Brain microvascular endothelial cell (primary cell): ENCODE data around the gene ABCF3.

Source experiments
- DNase-seq: peaks from one replicate; pipeline ENCODE4 v3.0.0-alpha.2; 2020
- H3K27ac ChIP-seq: fragments of 250-450 bp; sonication (Bioruptor Pico); 2 replicates; pipeline ENCODE4 v1.5.1; 2020; ENCODE audit warnings: mild to moderate bottlenecking, moderate library complexity
- H3K27me3 ChIP-seq: fragments of 250-450 bp; sonication (Bioruptor Pico); replicated peaks from 2 replicates; pipeline ENCODE4 v1.5.1; 2020; ENCODE audit warnings: mild to moderate bottlenecking
- H3K36me3 ChIP-seq: fragments of 250-450 bp; sonication (Bioruptor Pico); replicated peaks from 2 replicates; pipeline ENCODE4 v1.5.1; 2020; ENCODE audit warnings: mild to moderate bottlenecking
- H3K4me3 ChIP-seq: 2 replicates; pipeline ENCODE4 v1.5.1; 2011; ENCODE audit warnings: low read depth, mild to moderate bottlenecking, control low read depth, low read length, moderate library complexity
- in situ Hi-C: cut with HindIII; loops from 2 replicates; pipeline ENCODE4 v1.10.0; 2017; ENCODE audit warnings: low sequenced_read_pairs, low pct_ligation_motif_present
- TF ChIP-seq, protein P1 (sequence below): IDR thresholded peaks from 2 replicates; pipeline ENCODE4 v1.5.1; 2011; ENCODE audit warnings: low read depth, mild to moderate bottlenecking, moderate library complexity, low read length, control low read depth, inconsistent platforms; ENCODE audit errors: missing control alignments

The ABCF3 gene

DNA sequence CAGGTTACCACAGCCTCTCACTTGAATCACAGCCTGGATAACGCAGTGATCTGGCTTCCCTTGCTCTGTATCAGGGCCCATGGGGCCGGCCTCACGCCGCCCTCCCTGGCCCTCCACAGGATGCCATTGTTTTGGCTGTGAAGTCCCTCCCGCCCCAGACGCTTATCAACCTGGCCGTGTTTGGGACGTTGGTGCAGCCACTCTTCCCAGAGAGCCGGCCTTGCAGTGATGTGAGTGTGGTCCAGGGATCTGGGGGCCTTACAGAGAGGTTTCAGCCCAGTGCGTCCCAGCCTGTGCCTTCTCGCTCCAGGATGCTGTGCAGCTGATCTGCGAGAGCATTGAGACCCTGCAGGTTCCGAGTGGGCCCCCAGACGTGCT lies 50.0 kb downstream of the ABCF3 start:
- Histone ChIP-seq H3K36me3 (no peaks in the 10 kb centered on the region), H3K27ac (no peak overlapping the region), H3K27me3 (peaks cover 18% of the 10 kb centered on the region), H3K4me3 (no peak overlapping the region)
- no peak for DNase-seq
- TF ChIP-seq, protein P1, sequence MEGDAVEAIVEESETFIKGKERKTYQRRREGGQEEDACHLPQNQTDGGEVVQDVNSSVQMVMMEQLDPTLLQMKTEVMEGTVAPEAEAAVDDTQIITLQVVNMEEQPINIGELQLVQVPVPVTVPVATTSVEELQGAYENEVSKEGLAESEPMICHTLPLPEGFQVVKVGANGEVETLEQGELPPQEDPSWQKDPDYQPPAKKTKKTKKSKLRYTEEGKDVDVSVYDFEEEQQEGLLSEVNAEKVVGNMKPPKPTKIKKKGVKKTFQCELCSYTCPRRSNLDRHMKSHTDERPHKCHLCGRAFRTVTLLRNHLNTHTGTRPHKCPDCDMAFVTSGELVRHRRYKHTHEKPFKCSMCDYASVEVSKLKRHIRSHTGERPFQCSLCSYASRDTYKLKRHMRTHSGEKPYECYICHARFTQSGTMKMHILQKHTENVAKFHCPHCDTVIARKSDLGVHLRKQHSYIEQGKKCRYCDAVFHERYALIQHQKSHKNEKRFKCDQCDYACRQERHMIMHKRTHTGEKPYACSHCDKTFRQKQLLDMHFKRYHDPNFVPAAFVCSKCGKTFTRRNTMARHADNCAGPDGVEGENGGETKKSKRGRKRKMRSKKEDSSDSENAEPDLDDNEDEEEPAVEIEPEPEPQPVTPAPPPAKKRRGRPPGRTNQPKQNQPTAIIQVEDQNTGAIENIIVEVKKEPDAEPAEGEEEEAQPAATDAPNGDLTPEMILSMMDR: no peak
- in situ Hi-C loops: no loop called here

- Histone ChIP-seq H3K36me3 (no peaks in the 10 kb centered on the region), H3K27me3 (peaks cover 12% of the 10 kb centered on the region), H3K4me3 (no peak overlapping the region), H3K27ac (no peak overlapping the region)
- DNase-seq: no peak
- in situ Hi-C loops: no loop called here
- TF ChIP-seq, protein P1: no peak
Observed at GRCh38 chr3:184236636-184237035, 50.6 kb downstream of the ABCF3 start.

DNA sequence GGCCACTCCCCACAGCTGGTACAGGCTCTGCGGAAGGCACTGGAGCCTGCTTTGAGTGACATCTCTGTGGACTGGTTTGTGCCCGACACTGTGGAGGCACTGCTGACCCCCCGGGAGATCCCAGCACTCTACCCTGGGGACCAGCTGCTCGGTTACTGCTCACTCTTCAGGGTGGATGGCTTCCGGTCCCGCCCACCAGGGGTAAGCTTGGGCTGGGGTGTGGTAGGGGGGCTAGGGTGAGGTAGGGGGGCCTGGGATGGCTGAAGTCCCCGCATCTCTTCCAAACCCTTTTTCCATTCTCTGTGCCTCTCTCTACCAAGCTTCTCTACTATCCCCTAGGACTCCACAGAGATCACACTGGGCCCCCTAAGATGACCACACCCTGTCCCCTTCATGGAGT lies 51.2 kb downstream of the ABCF3 start:
- peaks cover 8% of the 10 kb centered on the region for H3K27me3 ChIP-seq
- TF ChIP-seq, protein P1: no peak
- in situ Hi-C loops: no loop called here
- H3K36me3 ChIP-seq: peaks cover 3% of the 10 kb centered on the region
- H3K4me3 ChIP-seq: no peak overlapping the region
- DNase-seq: no peak
- H3K27ac ChIP-seq: no peak overlapping the region

DNA sequence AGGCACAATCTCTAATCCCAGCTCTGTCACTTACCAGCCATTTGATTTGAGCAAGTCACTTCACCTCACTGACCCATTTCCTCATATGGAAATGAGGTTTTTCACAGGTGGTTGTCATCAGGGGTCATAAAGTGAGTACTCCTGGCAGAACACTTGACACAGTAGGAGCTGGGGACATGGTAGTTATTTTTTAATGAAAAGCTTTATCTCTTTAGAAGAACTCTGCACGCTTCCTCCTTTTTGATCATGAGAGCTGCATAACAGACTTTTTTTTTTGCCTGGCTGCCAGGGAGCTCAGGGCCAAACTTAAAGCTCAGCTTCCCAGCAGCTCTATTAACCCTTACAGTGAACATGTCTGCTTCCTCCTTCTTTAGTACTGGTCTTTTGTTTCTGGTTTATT lies 51.8 kb downstream of the ABCF3 start:
- no peak overlapping the region for H3K4me3 ChIP-seq
- no peak overlapping the region for H3K27ac ChIP-seq
- H3K36me3 ChIP-seq: peaks cover 7% of the 10 kb centered on the region
- TF ChIP-seq, protein P1: no peak
- no peak for DNase-seq
- H3K27me3 ChIP-seq: peaks cover 2% of the 10 kb centered on the region
- in situ Hi-C loops: no loop called here

DNA sequence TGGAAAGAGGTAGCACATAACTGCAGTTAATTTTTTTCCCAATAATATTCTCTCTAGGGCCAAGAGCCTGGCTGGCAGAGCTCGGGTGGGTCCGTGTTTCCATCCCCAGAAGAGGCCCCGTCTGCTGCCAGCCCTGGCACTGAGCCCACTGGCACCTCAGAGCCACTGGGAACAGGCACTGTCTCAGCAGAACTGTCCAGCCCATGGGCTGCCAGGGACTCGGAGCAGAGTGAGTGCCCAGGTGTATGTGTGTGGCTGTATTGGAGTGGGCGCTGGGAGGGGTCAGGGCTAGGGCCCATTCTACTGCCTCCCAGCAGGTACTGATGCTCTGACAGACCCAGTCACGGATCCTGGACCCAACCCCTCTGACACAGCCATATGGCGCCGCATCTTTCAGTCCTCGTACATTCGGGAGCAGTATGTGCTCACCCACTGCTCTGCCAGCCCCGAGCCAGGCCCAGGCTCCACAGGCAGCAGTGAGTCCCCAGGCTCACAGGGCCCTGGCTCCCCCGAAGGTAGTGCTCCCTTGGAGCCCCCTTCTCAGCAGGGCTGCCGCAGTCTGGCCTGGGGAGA lies 52.3 kb downstream of the ABCF3 start:
- H3K4me3 ChIP-seq: no peak overlapping the region
- no peak for DNase-seq
- H3K36me3 ChIP-seq: peaks cover 13% of the 10 kb centered on the region
- in situ Hi-C loops: no loop called here
- no peaks in the 10 kb centered on the region for H3K27me3 ChIP-seq
- TF ChIP-seq, protein P1: no peak
- H3K27ac ChIP-seq: no peak overlapping the region

- no peak overlapping the region for H3K4me3 ChIP-seq
- TF ChIP-seq, protein P1: no peak
- H3K36me3 ChIP-seq: peaks cover 22% of the 10 kb centered on the region
- no peaks in the 10 kb centered on the region for H3K27me3 ChIP-seq
- no peak overlapping the region for H3K27ac ChIP-seq
- no peak for DNase-seq
- in situ Hi-C loops: no loop called here
Observed at GRCh38 chr3:184239221-184239620, 53.2 kb downstream of the ABCF3 start.
